Fibroblast of skin of left biceps (primary cell): ENCODE measurements around the gene TRMT44.
A peak's percentile ranks its signal among the peaks of the same experiment; 100 is the strongest.
"Not testable (repeated sequence)": the region's sequence is repeated elsewhere in the genome, so short reads cannot be mapped to it uniquely, and the experiment has no call there.

Experiments
- DNase-seq, 2 experiments: peaks; one replicate each; pipeline ENCODE4 v3.0.0-alpha.2; 2013; ENCODE audit warnings: low read depth in 2 of 2

Gene TRMT44

DNA sequence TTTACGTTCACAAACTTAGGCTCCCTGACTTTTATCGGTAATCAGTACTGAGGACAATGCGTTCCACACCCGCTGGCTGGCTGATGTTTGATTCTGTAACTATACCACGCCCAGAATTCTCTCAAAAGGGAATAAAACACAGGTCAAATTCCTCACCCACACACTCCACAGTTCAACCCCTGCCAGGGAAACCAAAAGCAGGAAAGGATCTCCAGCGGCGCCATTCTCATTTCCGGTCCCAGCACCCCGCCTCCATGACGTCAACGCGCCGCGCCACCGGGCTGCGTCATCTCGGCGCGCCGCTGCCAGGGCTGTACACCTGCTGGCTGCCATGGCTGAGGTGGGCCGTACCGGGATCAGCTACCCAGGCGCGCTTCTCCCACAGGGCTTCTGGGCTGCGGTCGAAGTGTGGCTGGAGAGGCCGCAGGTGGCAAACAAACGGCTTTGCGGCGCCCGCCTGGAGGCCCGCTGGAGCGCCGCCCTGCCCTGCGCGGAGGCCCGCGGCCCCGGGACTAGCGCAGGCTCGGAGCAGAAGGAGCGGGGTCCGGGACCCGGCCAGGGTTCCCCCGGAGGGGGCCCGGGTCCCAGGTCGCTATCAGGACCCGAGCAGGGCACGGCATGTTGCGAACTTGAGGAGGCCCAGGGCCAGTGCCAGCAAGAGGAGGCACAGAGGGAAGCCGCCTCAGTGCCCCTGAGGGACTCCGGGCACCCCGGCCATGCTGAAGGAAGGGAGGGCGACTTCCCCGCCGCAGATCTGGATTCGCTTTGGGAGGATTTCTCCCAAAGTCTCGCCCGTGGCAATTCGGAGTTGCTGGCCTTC lies at the start of gene TRMT44, which contains the start of gene ACOX3:
Gene TRMT44 (plus strand): TSS at position 286 of the 820 bp plus-strand sequence. CDS start 46 bp downstream, at position 332.
Gene ACOX3 (minus strand): TSS at position 232 of the 820 bp plus-strand sequence. CDS start 24,202 bp downstream, outside the sequence.
- peak; percentile 64 to 76 for DNase-seq

DNA sequence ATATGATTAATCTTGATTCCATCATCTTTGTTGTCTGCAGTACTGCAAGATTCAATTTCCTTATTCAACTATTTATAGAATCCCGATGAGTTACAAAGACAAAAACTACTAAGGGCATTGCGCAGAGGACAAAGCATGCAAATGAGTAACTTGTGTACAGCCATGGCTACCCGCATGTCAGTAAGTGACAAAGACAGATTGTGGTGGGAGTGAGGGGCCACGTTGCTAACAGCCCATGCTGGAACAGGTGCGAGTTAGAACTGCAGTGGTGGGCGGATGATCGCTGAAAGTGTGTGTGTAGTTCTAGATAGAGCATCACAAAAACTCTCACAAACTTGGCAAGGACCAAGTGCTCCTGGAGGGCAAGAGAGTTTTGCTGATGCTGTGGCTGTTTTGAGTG lies 49.5 kb upstream of the TRMT44 start:
- no peak for DNase-seq

DNA sequence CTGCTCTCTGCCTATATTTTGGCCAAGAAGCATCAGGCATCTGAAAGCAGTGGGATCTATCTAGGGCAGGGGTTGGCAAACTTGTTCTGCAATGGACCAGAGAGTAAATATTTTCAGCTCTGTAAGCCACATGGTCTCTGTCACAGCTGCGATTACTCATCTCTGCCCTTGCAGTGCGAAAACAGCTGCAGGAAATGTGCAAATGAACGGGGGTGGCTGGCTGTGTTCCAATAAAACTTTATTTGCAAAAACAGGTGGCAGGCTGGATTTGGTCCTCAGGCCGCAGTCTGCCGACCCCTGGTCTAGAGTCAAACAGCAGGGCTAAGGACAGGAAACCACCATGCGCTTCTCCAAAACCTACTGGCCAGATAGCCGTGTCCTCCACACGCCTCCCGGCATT lies 48.6 kb upstream of the TRMT44 start:
- DNase-seq, result no peak

- DNase-seq, result no peak
These were observed 47.9 kb upstream of the TRMT44 start for GRCh38 chr4:8392591-8393190.

DNA sequence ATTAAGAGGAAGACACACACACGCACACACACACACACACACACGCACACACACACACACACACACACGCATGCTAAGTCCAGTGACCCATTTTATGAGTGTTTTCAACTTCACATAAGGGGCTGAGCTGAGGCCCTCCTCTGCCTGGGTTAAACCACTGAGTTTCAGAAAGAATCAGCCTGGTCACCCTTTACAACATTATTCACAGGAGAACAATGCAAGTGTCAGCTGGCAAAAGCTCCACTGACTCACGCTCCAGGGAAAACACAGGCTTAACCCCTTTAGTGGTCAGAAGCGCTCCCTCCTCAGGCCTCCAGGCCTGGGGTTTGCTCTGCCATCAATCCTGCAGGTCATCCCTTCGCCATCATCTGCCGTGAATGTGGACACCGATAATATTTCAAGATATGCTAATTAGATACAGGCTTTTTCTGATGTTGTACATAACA lies 47.0 kb upstream of the TRMT44 start:
- DNase-seq, result peak; percentile 61 to 66

DNA sequence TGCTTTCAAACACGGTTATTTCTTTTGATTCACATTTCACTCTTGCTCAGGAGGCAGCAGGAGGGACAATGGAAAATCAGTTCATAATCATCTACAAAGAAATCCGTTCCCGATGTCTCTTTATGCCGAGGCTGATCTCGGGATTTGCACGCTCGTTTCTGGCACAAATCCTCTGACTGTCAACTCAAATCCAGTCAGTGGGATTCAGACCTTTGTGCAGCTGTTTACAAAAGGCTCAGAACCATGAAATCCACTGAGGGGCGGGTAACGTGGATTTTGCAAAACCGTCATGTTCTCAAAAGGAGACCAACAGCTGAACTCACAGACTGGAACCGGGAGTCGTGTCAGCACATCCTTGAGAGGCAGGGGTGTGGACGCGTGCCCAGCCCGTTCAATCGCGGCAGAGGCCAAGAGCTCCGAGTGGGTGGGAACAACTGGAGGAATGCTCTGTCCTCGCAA lies 46.5 kb upstream of the TRMT44 start:
- DNase-seq, result no peak

DNA sequence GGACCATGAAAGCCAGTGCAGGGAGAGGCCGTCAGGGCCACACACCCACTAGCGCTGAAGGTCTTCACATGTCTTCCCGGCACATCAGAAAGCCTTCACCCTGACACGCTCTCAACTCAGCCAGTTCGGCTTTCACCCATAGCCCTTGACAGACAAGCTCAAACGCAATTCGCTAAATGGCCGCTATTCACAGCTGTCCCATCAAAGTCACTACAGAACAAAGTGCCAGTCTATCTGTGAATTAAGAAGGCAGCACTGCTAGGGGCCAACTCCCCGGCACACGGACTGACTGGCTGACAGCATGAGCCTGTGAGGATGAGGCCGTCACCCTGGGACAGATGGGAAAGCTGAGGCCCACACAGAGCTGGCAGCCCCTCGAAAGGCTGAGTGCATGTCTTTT lies 45.8 kb upstream of the TRMT44 start:
- no peak for DNase-seq

DNA sequence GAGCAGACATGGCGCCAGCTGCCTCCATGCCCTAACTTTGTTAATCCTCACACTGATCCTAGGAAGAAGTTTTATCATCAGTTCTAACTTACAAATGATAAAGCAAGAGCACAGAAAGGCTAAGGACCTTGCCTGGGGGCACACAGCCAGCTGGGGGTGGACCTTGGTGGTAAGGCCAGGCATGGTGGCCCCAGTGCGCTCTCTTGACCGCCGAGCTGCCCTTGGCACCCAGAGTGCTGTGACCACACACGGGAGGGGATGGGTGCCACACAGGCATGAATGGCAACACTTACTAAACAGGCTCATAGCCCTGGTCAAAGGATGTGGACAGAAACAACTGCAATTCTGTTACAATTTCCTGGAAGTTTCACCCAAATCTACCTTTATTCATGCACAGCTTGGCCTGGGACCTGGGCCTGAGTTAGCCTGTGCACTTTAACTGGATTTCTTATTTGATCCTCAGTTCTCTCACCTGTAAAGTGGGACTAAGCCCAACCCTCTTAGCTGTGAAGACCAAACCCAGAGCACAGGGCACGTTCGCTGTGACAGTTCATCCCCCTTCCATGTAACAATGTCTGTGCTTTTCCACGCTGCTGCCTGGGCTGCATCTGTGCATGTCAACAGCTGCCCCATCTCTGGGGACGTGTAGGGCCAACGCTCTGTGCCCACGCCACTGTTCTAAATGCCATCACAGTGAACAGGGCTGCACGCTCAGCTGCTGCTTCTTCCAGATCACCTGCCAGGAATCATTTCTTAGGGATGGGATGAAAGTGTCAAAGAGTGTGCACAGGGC lies 44.9 kb upstream of the TRMT44 start:
- no peak for DNase-seq

DNA sequence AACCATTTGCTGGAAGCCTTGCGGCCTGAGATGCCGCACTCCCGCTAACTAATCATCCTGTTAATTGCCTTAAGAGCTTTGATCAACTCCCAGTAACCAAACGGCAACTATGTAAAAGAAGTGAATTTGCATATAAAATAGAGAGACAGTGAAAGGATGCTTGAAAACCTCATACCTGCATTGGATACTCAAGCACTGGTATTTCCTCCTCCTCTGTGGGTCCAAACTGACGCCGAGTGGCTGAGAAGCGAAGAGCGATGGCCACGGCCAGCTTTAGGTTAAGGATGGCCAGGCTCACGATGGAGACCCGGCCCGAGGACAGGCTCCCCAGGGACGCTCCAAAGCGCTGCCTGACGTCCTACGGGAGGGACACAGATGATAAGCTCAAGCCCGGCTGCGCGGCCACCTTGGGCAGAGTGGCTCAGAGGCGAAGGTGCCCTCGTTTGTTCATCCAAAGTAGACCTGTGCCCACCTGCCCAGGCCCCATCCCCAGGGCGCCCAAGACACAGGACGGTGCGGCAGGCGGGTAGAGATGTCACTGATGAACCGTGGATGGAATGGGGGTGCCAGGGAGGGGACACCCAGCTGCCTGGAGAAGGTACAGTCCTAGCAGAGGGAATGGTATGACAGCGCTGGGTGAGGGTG lies 43.7 kb upstream of the TRMT44 start:
- no peak for DNase-seq

GRCh38 chr4:8398347-8398746 lies 42.2 kb upstream of the TRMT44 start:
- no peak for DNase-seq

- no peak for DNase-seq
These were observed 41.3 kb upstream of the TRMT44 start for GRCh38 chr4:8399298-8399697.

GRCh38 chr4:8400632-8401325 lies 39.8 kb upstream of the TRMT44 start:
- no peak for DNase-seq

- no peak for DNase-seq
These were observed 38.9 kb upstream of the TRMT44 start for GRCh38 chr4:8401665-8402064.

DNA sequence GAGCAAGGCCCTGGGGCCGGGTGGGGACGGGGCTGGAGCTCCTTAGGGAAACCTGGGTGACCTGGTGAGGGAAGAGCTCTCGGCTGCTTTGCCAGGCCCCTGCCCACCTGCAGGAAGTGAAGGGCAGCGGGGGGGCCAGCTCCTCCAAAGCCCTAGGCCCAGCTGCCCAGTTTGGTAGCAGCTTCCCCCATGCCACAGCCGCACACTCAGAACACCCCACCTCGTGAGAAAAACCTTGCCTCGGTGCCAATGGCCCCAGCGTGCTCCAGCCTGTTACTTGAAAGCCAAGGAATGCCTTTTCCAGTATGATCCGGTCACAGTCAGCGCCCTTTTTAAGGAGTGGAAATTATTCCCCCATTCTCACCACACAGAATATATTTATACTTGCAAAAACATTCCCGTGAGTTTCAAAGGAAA lies 38.4 kb upstream of the TRMT44 start:
- DNase-seq, result no peak

DNA sequence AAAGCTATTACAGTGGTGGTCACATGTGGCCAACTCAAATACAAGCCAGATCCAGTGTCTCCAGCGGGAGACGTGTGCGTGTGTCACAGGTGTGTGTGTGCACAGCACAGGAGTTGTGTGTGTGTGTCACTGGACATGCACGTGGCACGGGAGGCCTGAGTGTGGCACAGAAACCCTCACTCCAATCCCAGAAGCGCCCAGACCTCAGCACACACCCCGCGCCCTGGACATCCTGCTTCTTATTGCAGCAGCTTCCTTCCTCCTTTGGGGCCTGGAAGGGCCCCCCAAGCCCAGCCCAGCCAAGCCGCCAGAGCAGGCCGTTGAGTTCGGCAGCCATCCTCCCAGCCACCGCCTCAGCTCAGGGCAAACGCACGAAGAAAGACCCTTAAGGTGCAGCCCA lies 37.9 kb upstream of the TRMT44 start:
- DNase-seq, result no peak

DNA sequence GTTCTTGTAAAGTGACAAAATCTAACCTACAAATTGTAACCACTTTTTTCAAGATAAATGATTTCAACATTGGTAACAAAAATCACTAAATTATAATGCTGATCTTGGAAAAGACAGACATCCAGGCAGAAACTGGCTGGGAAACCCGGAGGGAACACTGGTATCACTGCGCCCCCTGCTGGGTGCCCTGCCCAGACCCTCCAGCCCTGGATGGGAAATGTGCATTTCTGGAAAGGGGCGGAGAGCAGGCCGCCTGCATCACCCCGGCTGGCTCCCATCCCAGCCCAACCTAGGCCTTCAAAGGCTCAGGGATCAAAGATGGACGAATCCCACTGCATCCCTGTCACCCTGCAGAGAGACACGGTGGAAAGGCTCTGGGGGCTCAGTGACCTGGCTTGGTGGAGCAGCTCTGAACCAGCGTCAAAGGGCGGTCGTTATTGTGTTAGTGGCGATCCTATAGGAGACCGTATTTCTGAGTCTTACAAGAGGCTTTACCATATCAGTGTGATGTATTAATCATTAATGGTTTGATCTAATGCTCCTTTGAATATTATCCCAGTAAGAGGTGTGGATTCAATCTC lies 37.3 kb upstream of the TRMT44 start:
- DNase-seq, result peak in 1 of 2 experiments; percentile 42

GRCh38 chr4:8403976-8404375 lies 36.6 kb upstream of the TRMT44 start:
- no peak for DNase-seq

- no peak for DNase-seq
These were observed 35.6 kb upstream of the TRMT44 start for GRCh38 chr4:8404791-8405515.

- no peak for DNase-seq
These were observed 35.1 kb upstream of the TRMT44 start for GRCh38 chr4:8405516-8405875.

DNA sequence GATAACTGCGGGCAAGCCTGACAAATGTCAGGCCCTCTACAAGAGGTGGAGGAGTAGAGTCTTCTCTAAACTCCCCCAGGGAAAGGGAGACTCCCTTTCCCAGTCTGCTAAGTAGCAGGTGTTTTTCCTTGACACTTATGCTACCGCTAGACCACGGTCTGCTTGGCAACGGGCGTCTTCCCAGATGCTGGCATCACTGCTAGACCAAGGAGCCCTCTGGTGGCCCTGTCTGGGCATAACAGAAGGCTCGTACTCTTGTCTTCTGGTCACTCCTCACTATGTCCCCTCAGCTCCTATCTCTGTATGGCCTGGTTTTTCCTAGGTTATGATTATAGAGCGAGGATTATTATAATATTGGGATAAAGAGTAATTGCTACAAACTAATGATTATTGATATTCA lies 33.7 kb upstream of the TRMT44 start:
- DNase-seq, result not testable (repeated sequence)
